Measurements from ENCODE around the gene FAM174C. TPM values are rescaled to one million over a fixed set of nuclear protein-coding genes. Genes with fewer than 3 reads are reported as not detected.

FAM174C gene
- polyA plus RNA-seq, 1 experiment, result 16.6 TPM

- ChIA-PET CTCF (interaction anchor here (0.7 kb wide), 1 partner anchor 8 kb away, joined by 3 read pairs; no protein-coding TSS in a partner anchor), POLR2A (no interaction called here)
- no peaks in the 10 kb centered on the region; the same call in 1 of the 2 replicates for H3K9me3 ChIP-seq (ENCODE audit: control insufficient read depth, insufficient read depth, low read length)
- DNase-seq (ENCODE audit: low read depth, low spot score), result no peak
- no peak overlapping the region for H3K4me3 ChIP-seq (ENCODE audit: low read depth, low read length)
- no peak for TF ChIP-seq CTCF (IDR thresholded peaks at IDR 0.05; ENCODE audit: low read depth, low read length)
- H3K27me3 ChIP-seq (ENCODE audit: control insufficient read depth, insufficient read depth, low read length), result no peaks in the 10 kb centered on the region
- H3K27ac ChIP-seq (ENCODE audit: low read depth, low read length), result no peak overlapping the region
Observed at GRCh38 chr19:1324249-1324805, 49.0 kb downstream of the FAM174C start.

- Histone ChIP-seq H3K9me3 (ENCODE audit: control insufficient read depth, insufficient read depth, low read length) (no peaks in the 10 kb centered on the region; the same call in 1 of the 2 replicates), H3K27ac (ENCODE audit: low read depth, low read length) (peak overlapping the region; percentile 31), H3K4me3 (ENCODE audit: low read depth, low read length) (peak overlapping the region; percentile 50), H3K27me3 (ENCODE audit: control insufficient read depth, insufficient read depth, low read length) (no peaks in the 10 kb centered on the region)
- DNase-seq (ENCODE audit: low read depth, low spot score), result peak; percentile 21
- ChIA-PET CTCF (no interaction called here), POLR2A (no interaction called here)
- TF ChIP-seq CTCF (IDR thresholded peaks at IDR 0.05; ENCODE audit: low read depth, low read length), result no peak
Observed at GRCh38 chr19:1324806-1325567, 49.7 kb downstream of the FAM174C start.

- no peak for DNase-seq (ENCODE audit: low read depth, low spot score)
- no peak for TF ChIP-seq CTCF (IDR thresholded peaks at IDR 0.05; ENCODE audit: low read depth, low read length)
- Histone ChIP-seq H3K4me3 (ENCODE audit: low read depth, low read length) (peak overlapping the region; percentile 35), H3K27me3 (ENCODE audit: control insufficient read depth, insufficient read depth, low read length) (no peaks in the 10 kb centered on the region), H3K27ac (ENCODE audit: low read depth, low read length) (no peak overlapping the region), H3K9me3 (ENCODE audit: control insufficient read depth, insufficient read depth, low read length) (no peaks in the 10 kb centered on the region; the same call in 1 of the 2 replicates)
- ChIA-PET POLR2A (no interaction called here), CTCF (no interaction called here)
Observed at GRCh38 chr19:1325568-1326294, 50.4 kb downstream of the FAM174C start.

GRCh38 chr19:1327125-1327524 lies 51.8 kb downstream of the FAM174C start:
- POLR2A ChIA-PET, result interaction anchor here (0.6 kb wide), 2 partner anchors 117 to 912 kb away, joined by 5 read pairs; no protein-coding TSS in a partner anchor
- no peak for TF ChIP-seq CTCF (IDR thresholded peaks at IDR 0.05; ENCODE audit: low read depth, low read length)
- H3K4me3 ChIP-seq (ENCODE audit: low read depth, low read length), result no peak overlapping the region
- CTCF ChIA-PET, result interaction anchor here (0.7 kb wide), 1 partner anchor 33 kb away, joined by 6 read pairs; no protein-coding TSS in a partner anchor
- no peaks in the 10 kb centered on the region; the same call in 1 of the 2 replicates for H3K9me3 ChIP-seq (ENCODE audit: control insufficient read depth, insufficient read depth, low read length)
- no peak for DNase-seq (ENCODE audit: low read depth, low spot score)
- no peak overlapping the region for H3K27ac ChIP-seq (ENCODE audit: low read depth, low read length)
- H3K27me3 ChIP-seq (ENCODE audit: control insufficient read depth, insufficient read depth, low read length), result peaks cover 3% of the 10 kb centered on the region

Other genes starting within 250 kb of the FAM174C start
- 302 and 362 TPM in 2 replicates for gene CNN2, start 248.9 kb upstream of the FAM174C start, polyA plus RNA-seq (2011; rRNA removed)
- 1.5 and 1.6 TPM in 2 replicates for gene ABCA7, start 235.4 kb upstream of the FAM174C start, polyA plus RNA-seq (2011; rRNA removed)
- 0.36 and 0.60 TPM in 2 replicates for gene ARHGAP45, start 208.4 kb upstream of the FAM174C start, polyA plus RNA-seq (2011; rRNA removed)
- gene POLR2E, start 180.2 kb upstream of the FAM174C start, polyA plus RNA-seq (2011; rRNA removed), result 140 and 172 TPM in 2 replicates
- gene GPX4, start 171.5 kb upstream of the FAM174C start, polyA plus RNA-seq (2011; rRNA removed), result 627 and 865 TPM in 2 replicates
- 9.9 and 14.2 TPM in 2 replicates for gene SBNO2, start 101.3 kb upstream of the FAM174C start, polyA plus RNA-seq (2011; rRNA removed)
- 24.6 and 26.6 TPM in 2 replicates for gene STK11, start 69.8 kb upstream of the FAM174C start, polyA plus RNA-seq (2011; rRNA removed)
- 1.1 and 1.6 TPM in 2 replicates for gene CBARP, start 37.5 kb upstream of the FAM174C start, polyA plus RNA-seq (2011; rRNA removed)
- 36.4 and 55.1 TPM in 2 replicates for gene ATP5F1D, start 33.8 kb upstream of the FAM174C start, polyA plus RNA-seq (2011; rRNA removed)
- gene MIDN, start 26.9 kb upstream of the FAM174C start, polyA plus RNA-seq (2011; rRNA removed), result 6.6 and 10.6 TPM in 2 replicates
- gene CIRBP, start 6.2 kb upstream of the FAM174C start, polyA plus RNA-seq (2011; rRNA removed), result 269 and 274 TPM in 2 replicates
- gene EFNA2, start 10.3 kb downstream of the FAM174C start, polyA plus RNA-seq (2011; rRNA removed), result not detected in 2 replicates
- 26.1 and 45.5 TPM in 2 replicates for gene NDUFS7, start 108.4 kb downstream of the FAM174C start, polyA plus RNA-seq (2011; rRNA removed)
- gene GAMT, start 126.0 kb downstream of the FAM174C start, polyA plus RNA-seq (2011; rRNA removed), result 26.9 and 39.8 TPM in 2 replicates
- 45.8 and 52.8 TPM in 2 replicates for gene DAZAP1, start 132.1 kb downstream of the FAM174C start, polyA plus RNA-seq (2011; rRNA removed)
- 596 and 980 TPM in 2 replicates for gene RPS15, start 162.9 kb downstream of the FAM174C start, polyA plus RNA-seq (2011; rRNA removed)
- 0.09 and 0.17 TPM in 2 replicates for gene APC2, start 174.6 kb downstream of the FAM174C start, polyA plus RNA-seq (2011; rRNA removed)
- 14.5 and 17.5 TPM in 2 replicates for gene C19orf25, start 203.7 kb downstream of the FAM174C start, polyA plus RNA-seq (2011; rRNA removed)
- 0.40 TPM in 2 replicates for gene PCSK4, start 214.8 kb downstream of the FAM174C start, polyA plus RNA-seq (2011; rRNA removed)
- 0.84 and 1.1 TPM in 2 replicates for gene REEP6, start 215.7 kb downstream of the FAM174C start, polyA plus RNA-seq (2011; rRNA removed)
- 5.6 and 7.5 TPM in 2 replicates for gene ADAMTSL5, start 237.5 kb downstream of the FAM174C start, polyA plus RNA-seq (2011; rRNA removed)
- not detected in 2 replicates for gene PLK5, start 248.5 kb downstream of the FAM174C start, polyA plus RNA-seq (2011; rRNA removed)